Ovary (tissue), 9 donors: ENCODE data around the gene PRPSAP1. TPM values are rescaled to one million over a fixed set of nuclear protein-coding genes. Genes with fewer than 3 reads are reported as not detected.
"Not testable (repeated sequence)": the region's sequence is repeated elsewhere in the genome, so short reads cannot be mapped to it uniquely, and the experiment has no call there.

Source experiments
- DNase-seq, 5 donors: peaks; one replicate each; pipeline ENCODE4 v3.0.0-alpha.2; 2019 to 2020
- H3K27ac ChIP-seq, 2 donors: fragments of 200-600 bp; one replicate each; pipeline versions ENCODE4 v1.5.1 to v1.8.0; 2019 to 2022
- H3K27me3 ChIP-seq: fragments of 200-600 bp; one replicate; pipeline ENCODE4 v1.8.0; 2022
- H3K36me3 ChIP-seq: fragments of 200-600 bp; sonication (generic); one replicate; pipeline ENCODE4 v1.5.1; 2019
- H3K4me1 ChIP-seq: one replicate; pipeline ENCODE4 v1.8.1; 2013; ENCODE audit warnings: mild to moderate bottlenecking, moderate library complexity; ENCODE audit not compliant: insufficient read depth
- H3K4me3 ChIP-seq: fragments of 200-600 bp; sonication (generic); one replicate; pipeline ENCODE4 v1.5.1; 2017
- H3K9me3 ChIP-seq, 2 donors: fragments of 200-600 bp in 1 of 2; sonication (generic) in 1 of 2; one replicate each; pipeline versions ENCODE4 v1.5.1 to v1.8.1; 2013 to 2019; ENCODE audit warnings: mild to moderate bottlenecking in 1 of 2, moderate library complexity in 1 of 2
- EP300 ChIP-seq: sonication (generic); formaldehyde crosslinking; IDR thresholded peaks from one replicate; pipeline ENCODE4 v1.6.1; 2017; ENCODE audit warnings: antibody characterized with exemption
- POLR2A ChIP-seq: fragments of 450-650 bp; IDR thresholded peaks from one replicate; pipeline ENCODE4 v1.6.1; 2017; ENCODE audit warnings: antibody characterized with exemption, mild to moderate bottlenecking, moderate library complexity
- WGBS, 3 donors: extraction: QIAGEN DNeasy Blood & Tissue Kit in 1 of 3; methylation state at CpG; one replicate each; pipeline versions ENCODE4 v1.1.5 to v1.1.7; 2013 to 2017; 5-methylcytosine and 5-hydroxymethylcytosine counted together
- intact Hi-C, 4 donors: fragments of 100-400 bp; cut with DNase I; formaldehyde crosslinking; loops; one replicate each; pipeline versions ENCODE4 v1.11.0 to v1.15.1; 2022 to 2023
- polyA plus RNA-seq, 2 donors: library from polyadenylated mRNA; stranded (reverse); fragments of 200-250 nt in 1 of 2; fragments of 350-450 nt in 1 of 2; fragmentation: Illumina TruSeq in 1 of 2; extraction: RNeasy Lipid Tissue Mini Kit (QIAGEN cat#74804) in 1 of 2; gene quantifications; one replicate each; pipeline ENCODE4 v1.2.3, GENCODE V29; 2013 to 2014
- total RNA-seq, 7 donors: library from RNA; depleted of rRNA in 2 of 7; stranded (reverse); fragments of >200 nt in 2 of 7; fragmentation: NEBNext Ultra II Directional in 3 of 7; extraction: Animal tissue kit (Norgen Biotek cat#: 25700) in 3 of 7; gene quantifications; one replicate each; pipeline versions ENCODE4 v1.1.0 to v1.2.4, GENCODE V29; 2016 to 2023
- TF ChIP-seq, protein P1 (sequence below), 3 donors: fragments of 450-650 bp in 2 of 3; fragments of 200-600 bp in 1 of 3; IDR thresholded peaks; one replicate each; pipeline versions ENCODE4 v1.5.1 to v1.8.0; 2016 to 2022; ENCODE audit warnings: antibody characterized with exemption in 3 of 3, mild to moderate bottlenecking in 1 of 3
- donor health status: DM: no; HTN: no; CAD: no; lungs with moderate emphysema.
- donor health status: DM: no; HTN: no; CAD: no.
- donor health status: Bipolar disorder and iron deficiency.
- donor health status: DM: yes; HTN: yes; CAD: no.
- donor health status: DM: no; HTN: no; CAD: no.
- donor health status: DM: yes; HTN: yes; CAD: no.

Gene PRPSAP1
- total and polyA plus RNA-seq, 9 donors = 26.1 to 57.9 (median 44.5) TPM

- H3K36me3 ChIP-seq = no peaks in the 10 kb centered on the region
- DNase-seq = no peak
- no peak overlapping the region for H3K27ac ChIP-seq
- TF ChIP-seq, protein P1, sequence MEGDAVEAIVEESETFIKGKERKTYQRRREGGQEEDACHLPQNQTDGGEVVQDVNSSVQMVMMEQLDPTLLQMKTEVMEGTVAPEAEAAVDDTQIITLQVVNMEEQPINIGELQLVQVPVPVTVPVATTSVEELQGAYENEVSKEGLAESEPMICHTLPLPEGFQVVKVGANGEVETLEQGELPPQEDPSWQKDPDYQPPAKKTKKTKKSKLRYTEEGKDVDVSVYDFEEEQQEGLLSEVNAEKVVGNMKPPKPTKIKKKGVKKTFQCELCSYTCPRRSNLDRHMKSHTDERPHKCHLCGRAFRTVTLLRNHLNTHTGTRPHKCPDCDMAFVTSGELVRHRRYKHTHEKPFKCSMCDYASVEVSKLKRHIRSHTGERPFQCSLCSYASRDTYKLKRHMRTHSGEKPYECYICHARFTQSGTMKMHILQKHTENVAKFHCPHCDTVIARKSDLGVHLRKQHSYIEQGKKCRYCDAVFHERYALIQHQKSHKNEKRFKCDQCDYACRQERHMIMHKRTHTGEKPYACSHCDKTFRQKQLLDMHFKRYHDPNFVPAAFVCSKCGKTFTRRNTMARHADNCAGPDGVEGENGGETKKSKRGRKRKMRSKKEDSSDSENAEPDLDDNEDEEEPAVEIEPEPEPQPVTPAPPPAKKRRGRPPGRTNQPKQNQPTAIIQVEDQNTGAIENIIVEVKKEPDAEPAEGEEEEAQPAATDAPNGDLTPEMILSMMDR (IDR thresholded peaks at IDR 0.05) = no peak
- TF ChIP-seq EP300 (no peak), POLR2A (no peak)
- H3K9me3 ChIP-seq = no peaks in the 10 kb centered on the region
- H3K4me1 ChIP-seq = peaks cover 14% of the 10 kb centered on the region
- intact Hi-C loops = no loop called here
- no peak overlapping the region for H3K4me3 ChIP-seq
- WGBS, 3 donors = 78 to 83% (median 80%) methylated on average over 12 of the region's 12 CpGs
- no peaks in the 10 kb centered on the region for H3K27me3 ChIP-seq
These were observed 84.4 kb downstream of the PRPSAP1 start for GRCh38 chr17:76268991-76269981.

DNA sequence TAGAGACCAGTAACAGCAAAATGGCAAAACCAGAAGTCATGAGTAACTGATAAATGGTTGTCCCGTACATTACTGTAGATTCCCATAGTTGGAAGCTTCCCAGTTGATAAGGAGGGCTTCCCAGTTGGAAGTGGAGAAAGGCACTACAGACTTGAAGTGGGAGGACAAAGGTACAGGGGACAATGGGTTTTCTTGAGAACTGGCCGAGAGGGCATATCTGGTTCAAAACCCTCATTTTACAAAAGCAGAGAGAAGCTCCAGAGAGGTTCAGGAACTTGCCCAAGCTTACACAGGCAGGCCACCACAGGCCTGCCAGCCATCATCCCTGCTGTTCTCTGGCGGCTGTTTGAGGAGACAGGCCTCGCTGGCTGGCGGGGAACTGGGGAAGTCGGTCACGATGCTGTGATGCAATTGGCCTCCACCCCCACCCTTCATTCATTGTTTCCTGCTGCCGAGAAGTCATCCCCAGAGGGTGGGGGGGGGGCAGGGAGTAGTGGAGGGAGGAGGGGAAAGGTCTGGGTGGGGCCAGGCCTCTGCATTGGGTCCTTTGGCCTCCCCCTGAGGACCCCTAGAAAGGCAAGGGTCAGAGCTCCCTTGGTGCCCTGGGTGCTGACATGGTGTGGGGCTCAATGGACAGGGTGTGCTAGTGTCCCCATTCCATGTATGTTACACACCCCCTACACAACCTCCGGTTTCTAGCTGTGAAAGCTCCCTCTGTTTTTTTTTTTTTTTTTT lies 85.5 kb downstream of the PRPSAP1 start:
- peaks cover 14% of the 10 kb centered on the region for H3K4me1 ChIP-seq
- peak in 1 of 5 donors; percentile 55 for DNase-seq
- no peaks in the 10 kb centered on the region for H3K27me3 ChIP-seq
- 64 to 72% (median 66%) methylated on average over 9 of the region's 9 CpGs for WGBS, 3 donors
- intact Hi-C loops = no loop called here
- H3K4me3 ChIP-seq = no peak overlapping the region
- no peaks in the 10 kb centered on the region for H3K36me3 ChIP-seq
- no peak overlapping the region for H3K27ac ChIP-seq
- TF ChIP-seq POLR2A (no peak), EP300 (no peak)
- TF ChIP-seq, protein P1 (IDR thresholded peaks at IDR 0.05) = no peak
- H3K9me3 ChIP-seq = no peaks in the 10 kb centered on the region

- WGBS, 3 donors = 87 to 92% (median 91%) methylated on average over 13 of the region's 13 CpGs
- not testable (repeated sequence) for H3K27ac ChIP-seq
- peaks cover 14% of the 10 kb centered on the region for H3K4me1 ChIP-seq
These were observed 86.1 kb downstream of the PRPSAP1 start for GRCh38 chr17:76267581-76268001.

GRCh38 chr17:76267051-76267576 lies 86.6 kb downstream of the PRPSAP1 start:
- WGBS, 3 donors = 82 to 90% (median 85%) methylated on average over 4 of the region's 4 CpGs
- no peaks in the 10 kb centered on the region for H3K36me3 ChIP-seq
- no peak overlapping the region for H3K4me3 ChIP-seq
- no peaks in the 10 kb centered on the region for H3K9me3 ChIP-seq
- TF ChIP-seq, protein P1 (IDR thresholded peaks at IDR 0.05) = no peak
- TF ChIP-seq EP300 (no peak), POLR2A (no peak)
- intact Hi-C loops = no loop called here
- peak overlapping the region in 1 of 2 donors; percentile 68 for H3K27ac ChIP-seq
- H3K27me3 ChIP-seq = no peaks in the 10 kb centered on the region
- DNase-seq = no peak
- peaks cover 11% of the 10 kb centered on the region for H3K4me1 ChIP-seq

More at GRCh38 chr17:76267581-76268001, 86.1 kb downstream of the PRPSAP1 start:
- H3K9me3 ChIP-seq, DNase-seq, H3K4me3 ChIP-seq, H3K27me3 ChIP-seq, H3K36me3 ChIP-seq, intact Hi-C loops: not testable (repeated sequence)
